A549 (cell line): ENCODE data around the gene FBXL13. TPM values are rescaled to one million over a fixed set of nuclear protein-coding genes. Genes with fewer than 3 reads are reported as not detected.

ENCODE experiments used
- ATAC-seq, 2 experiments: fragments of 200-7000 bp in 1 of 2; fragments of >200 bp in 1 of 2; cut with Nextera tagmentation in 1 of 2; cut with Tn5 transposase in 1 of 2; 3 replicates each; pipeline versions ENCODE4 v1.8.0 to v1.9.1; 2018 to 2020; ENCODE audit warnings: mild to moderate bottlenecking in 1 of 2, moderate library complexity in 1 of 2
- CTCF ChIA-PET: fragments of 300-600 bp; sonication (Branson Sonifier 250); formaldehyde crosslinking; extraction: SDS; loops from one replicate; lab custom pipeline; 2021; ENCODE audit warnings: antibody characterized with exemption, inconsistent platforms; lab: Yijun Ruan, JAX
- POLR2A ChIA-PET: fragments of 350-600 bp; formaldehyde crosslinking; extraction: SDS; loops from one replicate; lab custom pipeline; 2021; ENCODE audit warnings: antibody characterized with exemption, inconsistent platforms; lab: Yijun Ruan, JAX
- DNase-seq, 2 experiments: peaks; one replicate each; pipeline versions ENCODE4 v3.0.0 to v3.0.0-alpha.2; 2011 to 2016; ENCODE audit warnings: low read depth in 1 of 2, low spot score in 1 of 2
- FAIRE-seq: peaks from 2 replicates; lab custom pipeline; 2011; peaks lifted over from hg19 to GRCh38; lab: Jason Lieb, UNC
- H3K27ac ChIP-seq, 2 experiments: fragments of >200 bp; sonication (Bioruptor Twin); formaldehyde crosslinking; 3 replicates each; pipeline ENCODE4 v1.5.1; 2016 to 2017
- H3K4me1 ChIP-seq: fragments of >200 bp; sonication (Bioruptor Twin); formaldehyde crosslinking; 3 replicates; pipeline ENCODE4 v1.6.1; 2016
- H3K4me2 ChIP-seq: fragments of >200 bp; sonication (Bioruptor Twin); formaldehyde crosslinking; 3 replicates; pipeline ENCODE4 v1.6.1; 2016
- H3K4me3 ChIP-seq: fragments of >200 bp; sonication (Bioruptor Twin); formaldehyde crosslinking; 3 replicates; pipeline ENCODE4 v1.5.1; 2016
- H3K9me3 ChIP-seq: fragments of >200 bp; sonication (Bioruptor Twin); formaldehyde crosslinking; 3 replicates; pipeline ENCODE4 v1.6.1; 2016
- CBX2 ChIP-seq: fragments of 200-600 bp; sonication (generic); IDR thresholded peaks from 2 replicates; pipeline ENCODE4 v1.6.1; 2016; ENCODE audit warnings: low read depth, mild to moderate bottlenecking, borderline replicate concordance
- CBX8 ChIP-seq: fragments of 200-600 bp; sonication (generic); IDR thresholded peaks from 2 replicates; pipeline ENCODE4 v1.6.1; 2016
- CEBPB ChIP-seq, 2 experiments: fragments of >200 bp in 1 of 2; sonication (Bioruptor Twin) in 1 of 2; formaldehyde crosslinking in 1 of 2; IDR thresholded peaks; 2 replicates each; pipeline ENCODE4 v1.6.1; 2012 to 2016
- CHD4 ChIP-seq: fragments of 200-600 bp; sonication (generic); IDR thresholded peaks from 2 replicates; pipeline ENCODE4 v1.6.1; 2016; ENCODE audit warnings: antibody characterized with exemption, mild to moderate bottlenecking, borderline replicate concordance
- ESRRA ChIP-seq: fragments of 150-350 bp; IDR thresholded peaks from 2 replicates; pipeline ENCODE4 v1.6.1; 2014; ENCODE audit warnings: mild to moderate bottlenecking, low read length, borderline replicate concordance
- FOSB ChIP-seq: fragments of 250-450 bp; sonication (Bioruptor Pico); IDR thresholded peaks from 2 replicates; pipeline ENCODE4 v1.5.0; 2020; ENCODE audit warnings: mild to moderate bottlenecking, moderate library complexity
- FOSL2 ChIP-seq, 2 experiments: fragments of 450-650 bp in 1 of 2; fragments of >200 bp in 1 of 2; sonication (Bioruptor Twin) in 1 of 2; formaldehyde crosslinking; IDR thresholded peaks; 2 replicates each; pipeline versions ENCODE4 v1.5.0 to v1.6.1; 2016 to 2020; ENCODE audit warnings: mild to moderate bottlenecking in 1 of 2, moderate library complexity in 1 of 2
- GATA3 ChIP-seq: IDR thresholded peaks from 2 replicates; pipeline ENCODE4 v1.6.1; 2012; ENCODE audit warnings: borderline replicate concordance
- HEYL ChIP-seq: fragments of 250-450 bp; sonication (Bioruptor Pico); IDR thresholded peaks from 2 replicates; pipeline ENCODE4 v1.8.0; 2021; ENCODE audit warnings: mild to moderate bottlenecking, moderate library complexity
- HOXB13 ChIP-seq: fragments of 250-450 bp; sonication (Bioruptor Pico); IDR thresholded peaks from 2 replicates; pipeline ENCODE4 v1.5.0; 2020; ENCODE audit warnings: low read depth, mild to moderate bottlenecking, moderate library complexity
- JUN ChIP-seq, 2 experiments: fragments of >200 bp; sonication (Bioruptor Twin); formaldehyde crosslinking; IDR thresholded peaks; 2 replicates in 1 of 2; 3 replicates in 1 of 2; pipeline ENCODE4 v1.6.1; 2016 to 2017
- JUNB ChIP-seq: fragments of >200 bp; sonication (Bioruptor Twin); formaldehyde crosslinking; IDR thresholded peaks from 2 replicates; pipeline ENCODE4 v1.6.1; 2016
- KDM5A ChIP-seq: fragments of 200-600 bp; sonication (generic); IDR thresholded peaks from 2 replicates; pipeline ENCODE4 v1.6.1; 2016; ENCODE audit warnings: antibody characterized with exemption, mild to moderate bottlenecking
- MAFK ChIP-seq: fragments of 450-650 bp; IDR thresholded peaks from 2 replicates; pipeline ENCODE4 v1.6.1; 2014; ENCODE audit not compliant: partially characterized antibody
- MAZ ChIP-seq: fragments of 150-350 bp; IDR thresholded peaks from 2 replicates; pipeline ENCODE4 v1.6.1; 2014; ENCODE audit warnings: antibody characterized with exemption, low read depth, low read length, borderline replicate concordance
- POLR2AphosphoS2 ChIP-seq: conservative IDR thresholded peaks from 2 replicates; pipeline ENCODE4 v1.6.1; 2012; ENCODE audit warnings: low read length, improper control_type of control experiment, inconsistent platforms
- RFX5 ChIP-seq: fragments of 450-650 bp; IDR thresholded peaks from 2 replicates; pipeline ENCODE4 v1.7.1; 2014; ENCODE audit warnings: antibody characterized with exemption, mild to moderate bottlenecking, moderate library complexity
- SMC3 ChIP-seq: fragments of >200 bp; sonication (Bioruptor Twin); formaldehyde crosslinking; IDR thresholded peaks from 3 replicates; pipeline ENCODE4 v1.6.1; 2018; ENCODE audit warnings: inconsistent platforms
- SREBF2 ChIP-seq: fragments of 450-650 bp; IDR thresholded peaks from 2 replicates; pipeline ENCODE4 v1.6.1; 2014; ENCODE audit warnings: mild to moderate bottlenecking, moderate library complexity
- ZSCAN20 ChIP-seq: fragments of 250-450 bp; sonication (Bioruptor Pico); IDR thresholded peaks from 2 replicates; pipeline ENCODE4 v1.8.0; 2022; ENCODE audit warnings: mild to moderate bottlenecking, moderate library complexity
- WGBS: methylation state at CpG from one replicate; pipeline ENCODE4 v1.1.6; 2017; ENCODE audit errors: missing lambda C conversion rate; 5-methylcytosine and 5-hydroxymethylcytosine counted together
- polyA plus RNA-seq, 4 experiments: library from polyadenylated mRNA; depleted of rRNA in 3 of 4; stranded (reverse); fragments of >200 nt; fragmentation: RNase III in 1 of 4; extraction: RNeasy Plus Mini Kit Qiagen cat#74134 plus additional on column Dnase treatment in 1 of 4; gene quantifications; 2 replicates in 3 of 4; 3 replicates in 1 of 4; pipeline ENCODE4 v1.2.3, GENCODE V29; 2011 to 2017
- TF ChIP-seq, protein P1 (sequence below): IDR thresholded peaks from 2 replicates; pipeline ENCODE4 v1.6.1; 2012
- TF ChIP-seq, protein P2 (sequence below): fragments of 200-600 bp; sonication (generic); IDR thresholded peaks from 2 replicates; pipeline ENCODE4 v1.6.1; 2016; ENCODE audit warnings: antibody characterized with exemption, mild to moderate bottlenecking, moderate library complexity
- TF ChIP-seq, protein P3 (sequence below): IDR thresholded peaks from 2 replicates; pipeline ENCODE4 v1.6.1; 2012
- TF ChIP-seq, protein P4 (sequence below): fragments of >200 bp; sonication (Bioruptor Twin); formaldehyde crosslinking; IDR thresholded peaks from 3 replicates; pipeline ENCODE4 v1.5.1; 2016

Gene FBXL13
- polyA plus RNA-seq, 2 of the 4 experiments (the other 2 are of a cell fraction): 0.45 to 0.70 TPM

DNA sequence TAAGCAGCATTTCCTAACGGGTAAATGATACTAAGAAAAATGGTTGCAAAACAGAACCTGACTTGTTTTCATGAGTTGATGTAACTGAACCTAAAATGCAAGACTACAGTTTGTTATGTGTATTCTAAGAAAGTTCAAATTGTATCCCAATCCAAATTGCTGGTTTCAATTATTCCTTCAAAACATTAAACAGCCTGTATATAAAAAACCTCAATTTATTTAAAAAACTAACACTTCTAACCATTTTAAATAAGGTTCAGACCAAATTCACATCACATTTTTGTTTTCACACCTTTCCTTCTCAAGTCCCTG lies 80.9 kb downstream of the FBXL13 start:
- peak overlapping the region; percentile 78 for H3K4me2 ChIP-seq
- no peak for FAIRE-seq
- peak overlapping the region; percentile 78 to 88 for H3K27ac ChIP-seq

DNA sequence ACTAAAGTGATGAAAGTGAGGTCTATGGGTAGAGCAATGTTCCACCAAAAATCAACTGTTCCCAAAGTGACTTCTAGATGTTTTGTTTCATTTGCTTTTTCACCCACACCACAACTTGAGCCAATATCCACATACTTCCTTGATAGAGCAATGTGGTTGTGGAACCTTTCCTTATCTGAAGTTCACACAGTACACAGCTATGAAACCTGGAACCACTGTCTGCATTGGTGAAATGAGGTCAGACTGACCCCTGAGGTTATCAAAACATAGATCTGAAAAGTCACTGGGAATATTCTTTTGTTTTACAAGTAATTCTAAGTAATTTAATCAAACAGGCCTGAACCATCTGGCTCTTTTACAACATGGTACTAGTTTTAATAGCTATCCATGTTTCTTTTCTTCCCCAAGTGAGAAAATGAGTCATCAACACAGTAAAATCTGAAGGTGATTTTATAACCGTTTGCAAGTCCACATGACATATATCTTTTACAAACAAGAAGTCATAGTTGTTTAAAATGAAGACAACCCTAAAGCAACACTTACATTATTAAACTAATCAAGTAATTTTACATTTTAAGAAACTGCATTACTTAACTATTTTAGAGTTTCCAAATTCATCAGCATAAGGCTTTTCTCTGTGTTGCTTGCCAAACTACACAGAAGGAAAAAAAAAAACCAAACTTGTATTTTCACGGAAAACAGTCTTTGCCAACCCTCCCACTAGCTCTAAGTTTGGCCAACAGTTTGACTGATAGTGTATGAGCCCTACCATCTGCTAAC lies 81.5 kb downstream of the FBXL13 start:
- H3K9me3 ChIP-seq: 0 out of 3 replicates have a peak, but pooled peaks cover 3% of the 10 kb centered on the region
- no peak overlapping the region for H3K4me3 ChIP-seq
- ATAC-seq (peak in 1 of 2 experiments; percentile 72; a peak in 3 of 6 replicates), DNase-seq (peak in 1 of 2 experiments; percentile 58), FAIRE-seq (peak; percentile 67)
- H3K4me1 ChIP-seq: peaks cover 37% of the 10 kb centered on the region
- POLR2A ChIA-PET: no interaction called here
- H3K27ac ChIP-seq: peak overlapping the region; percentile 78 to 88
- TF ChIP-seq JUNB (peak; percentile 42), GATA3 (peak; percentile 72; the same call in 1 of the 2 replicates), FOSL2 (IDR thresholded peaks at IDR 0.05) (peak; percentile 33; the same call in 1 of the 2 replicates), FOSL2 (CRISPR knock-in tag; IDR thresholded peaks at IDR 0.05) (peak; percentile 87), FOSB (no peak), CHD4 (no peak), JUN (IDR thresholded peaks at IDR 0.05) (peak in 1 of 2 experiments; percentile 32; a peak in 1 of 5 replicates), HOXB13 (CRISPR knock-in tag) (no peak)
- TF ChIP-seq, protein P1, sequence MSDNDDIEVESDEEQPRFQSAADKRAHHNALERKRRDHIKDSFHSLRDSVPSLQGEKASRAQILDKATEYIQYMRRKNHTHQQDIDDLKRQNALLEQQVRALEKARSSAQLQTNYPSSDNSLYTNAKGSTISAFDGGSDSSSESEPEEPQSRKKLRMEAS: 0 out of 2 replicates have a peak, but pooled peaks have one; percentile 19
- TF ChIP-seq, protein P2, sequence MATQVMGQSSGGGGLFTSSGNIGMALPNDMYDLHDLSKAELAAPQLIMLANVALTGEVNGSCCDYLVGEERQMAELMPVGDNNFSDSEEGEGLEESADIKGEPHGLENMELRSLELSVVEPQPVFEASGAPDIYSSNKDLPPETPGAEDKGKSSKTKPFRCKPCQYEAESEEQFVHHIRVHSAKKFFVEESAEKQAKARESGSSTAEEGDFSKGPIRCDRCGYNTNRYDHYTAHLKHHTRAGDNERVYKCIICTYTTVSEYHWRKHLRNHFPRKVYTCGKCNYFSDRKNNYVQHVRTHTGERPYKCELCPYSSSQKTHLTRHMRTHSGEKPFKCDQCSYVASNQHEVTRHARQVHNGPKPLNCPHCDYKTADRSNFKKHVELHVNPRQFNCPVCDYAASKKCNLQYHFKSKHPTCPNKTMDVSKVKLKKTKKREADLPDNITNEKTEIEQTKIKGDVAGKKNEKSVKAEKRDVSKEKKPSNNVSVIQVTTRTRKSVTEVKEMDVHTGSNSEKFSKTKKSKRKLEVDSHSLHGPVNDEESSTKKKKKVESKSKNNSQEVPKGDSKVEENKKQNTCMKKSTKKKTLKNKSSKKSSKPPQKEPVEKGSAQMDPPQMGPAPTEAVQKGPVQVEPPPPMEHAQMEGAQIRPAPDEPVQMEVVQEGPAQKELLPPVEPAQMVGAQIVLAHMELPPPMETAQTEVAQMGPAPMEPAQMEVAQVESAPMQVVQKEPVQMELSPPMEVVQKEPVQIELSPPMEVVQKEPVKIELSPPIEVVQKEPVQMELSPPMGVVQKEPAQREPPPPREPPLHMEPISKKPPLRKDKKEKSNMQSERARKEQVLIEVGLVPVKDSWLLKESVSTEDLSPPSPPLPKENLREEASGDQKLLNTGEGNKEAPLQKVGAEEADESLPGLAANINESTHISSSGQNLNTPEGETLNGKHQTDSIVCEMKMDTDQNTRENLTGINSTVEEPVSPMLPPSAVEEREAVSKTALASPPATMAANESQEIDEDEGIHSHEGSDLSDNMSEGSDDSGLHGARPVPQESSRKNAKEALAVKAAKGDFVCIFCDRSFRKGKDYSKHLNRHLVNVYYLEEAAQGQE: no peak
- WGBS: 8% methylated on average over 2 of the region's 2 CpGs
- H3K4me2 ChIP-seq: peak overlapping the region; percentile 78
- CTCF ChIA-PET: interaction anchor here (0.7 kb wide), 1 partner anchor 69 kb away, joined by 3 read pairs; no protein-coding TSS in a partner anchor

More for the DNA sequence above, 80.9 kb downstream of the FBXL13 start:
- DNase-seq: no peak
- 38% methylated on average over 1 of the region's 1 CpG for WGBS
- POLR2A ChIA-PET: no interaction called here
- H3K4me3 ChIP-seq: no peak overlapping the region
- TF ChIP-seq FOSB: no peak
- no peak for TF ChIP-seq POLR2AphosphoS2
- no peak for TF ChIP-seq SREBF2
- TF ChIP-seq RFX5: no peak
- TF ChIP-seq CBX8: no peak
- no peak for TF ChIP-seq KDM5A
- TF ChIP-seq ESRRA: no peak
- no peak for TF ChIP-seq SMC3
- TF ChIP-seq MAZ: no peak
- TF ChIP-seq MAFK: no peak
- TF ChIP-seq CEBPB (IDR thresholded peaks at IDR 0.05): no peak
- TF ChIP-seq JUNB: no peak
- TF ChIP-seq, protein P3, sequence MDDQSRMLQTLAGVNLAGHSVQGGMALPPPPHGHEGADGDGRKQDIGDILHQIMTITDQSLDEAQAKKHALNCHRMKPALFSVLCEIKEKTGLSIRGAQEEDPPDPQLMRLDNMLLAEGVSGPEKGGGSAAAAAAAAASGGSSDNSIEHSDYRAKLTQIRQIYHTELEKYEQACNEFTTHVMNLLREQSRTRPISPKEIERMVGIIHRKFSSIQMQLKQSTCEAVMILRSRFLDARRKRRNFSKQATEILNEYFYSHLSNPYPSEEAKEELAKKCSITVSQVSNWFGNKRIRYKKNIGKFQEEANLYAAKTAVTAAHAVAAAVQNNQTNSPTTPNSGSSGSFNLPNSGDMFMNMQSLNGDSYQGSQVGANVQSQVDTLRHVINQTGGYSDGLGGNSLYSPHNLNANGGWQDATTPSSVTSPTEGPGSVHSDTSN: no peak
- no peak for TF ChIP-seq ZSCAN20 (CRISPR knock-in tag)
- TF ChIP-seq, protein P4, sequence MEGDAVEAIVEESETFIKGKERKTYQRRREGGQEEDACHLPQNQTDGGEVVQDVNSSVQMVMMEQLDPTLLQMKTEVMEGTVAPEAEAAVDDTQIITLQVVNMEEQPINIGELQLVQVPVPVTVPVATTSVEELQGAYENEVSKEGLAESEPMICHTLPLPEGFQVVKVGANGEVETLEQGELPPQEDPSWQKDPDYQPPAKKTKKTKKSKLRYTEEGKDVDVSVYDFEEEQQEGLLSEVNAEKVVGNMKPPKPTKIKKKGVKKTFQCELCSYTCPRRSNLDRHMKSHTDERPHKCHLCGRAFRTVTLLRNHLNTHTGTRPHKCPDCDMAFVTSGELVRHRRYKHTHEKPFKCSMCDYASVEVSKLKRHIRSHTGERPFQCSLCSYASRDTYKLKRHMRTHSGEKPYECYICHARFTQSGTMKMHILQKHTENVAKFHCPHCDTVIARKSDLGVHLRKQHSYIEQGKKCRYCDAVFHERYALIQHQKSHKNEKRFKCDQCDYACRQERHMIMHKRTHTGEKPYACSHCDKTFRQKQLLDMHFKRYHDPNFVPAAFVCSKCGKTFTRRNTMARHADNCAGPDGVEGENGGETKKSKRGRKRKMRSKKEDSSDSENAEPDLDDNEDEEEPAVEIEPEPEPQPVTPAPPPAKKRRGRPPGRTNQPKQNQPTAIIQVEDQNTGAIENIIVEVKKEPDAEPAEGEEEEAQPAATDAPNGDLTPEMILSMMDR: no peak
- TF ChIP-seq CBX2: no peak
- TF ChIP-seq, protein P2: no peak
- TF ChIP-seq HEYL (CRISPR knock-in tag): no peak
- no peak for ATAC-seq
- 0 out of 3 replicates have a peak, but pooled peaks cover 3% of the 10 kb centered on the region for H3K9me3 ChIP-seq
- H3K4me1 ChIP-seq: peaks cover 37% of the 10 kb centered on the region
- CTCF ChIA-PET: no interaction called here
